Subcutaneous adipose tissue (tissue), 4 donors: Measurements from ENCODE around the gene TRAF3. TPM values are rescaled to one million over a fixed set of nuclear protein-coding genes. Genes with fewer than 3 reads are reported as not detected.

Experiments used
- CTCF ChIP-seq: fragments of 450-650 bp; IDR thresholded peaks from one replicate; pipeline ENCODE4 v1.5.1; 2016; ENCODE audit warnings: low read depth, mild to moderate bottlenecking, control low read depth, antibody characterized with exemption, moderate library complexity
- total RNA-seq, 4 donors: library from RNA; depleted of rRNA; stranded (reverse); fragments of >200 nt; gene quantifications; one replicate each; pipeline ENCODE4 v1.1.0, GENCODE V29; 2016

The TRAF3 gene
- total RNA-seq, 4 donors from 2014 or later, result 11.0 to 21.0 (median 14.0) TPM

GRCh38 chr14:102817318-102817717 lies 40.1 kb downstream of the TRAF3 start:
- TF ChIP-seq CTCF, result no peak

- no peak for TF ChIP-seq CTCF
Observed at GRCh38 chr14:102817942-102818940, 41.0 kb downstream of the TRAF3 start.

- TF ChIP-seq CTCF, result no peak
Observed at GRCh38 chr14:102819176-102819628, 42.0 kb downstream of the TRAF3 start.

GRCh38 chr14:102819747-102820330 lies 42.6 kb downstream of the TRAF3 start:
- no peak for TF ChIP-seq CTCF

- TF ChIP-seq CTCF, result no peak
Observed at GRCh38 chr14:102821252-102821651, 44.0 kb downstream of the TRAF3 start.

GRCh38 chr14:102822311-102822863 lies 45.1 kb downstream of the TRAF3 start:
- no peak for TF ChIP-seq CTCF

- TF ChIP-seq CTCF, result no peak
Observed at GRCh38 chr14:102823546-102823945, 46.3 kb downstream of the TRAF3 start.
